Neuronal stem cell (in vitro differentiated cells): Measurements from ENCODE around the gene TUBB1.

Experiments
- DNase-seq: peaks from one replicate; pipeline ENCODE4 v3.0.0-alpha.2; 2013; ENCODE audit warnings: low spot score
- H2AFZ ChIP-seq: one replicate; pipeline ENCODE4 v1.6.1; 2013; ENCODE audit warnings: mild to moderate bottlenecking, low read length, inconsistent platforms
- H2AK5ac ChIP-seq: 2 replicates; pipeline ENCODE4 v1.6.1; 2013; ENCODE audit warnings: low read depth, mild to moderate bottlenecking, inconsistent platforms, low read length, moderate library complexity, mixed read lengths
- H2BK120ac ChIP-seq: 2 replicates; pipeline ENCODE4 v1.6.1; 2013; ENCODE audit warnings: low read depth, mild to moderate bottlenecking, inconsistent platforms, low read length, moderate library complexity, mixed read lengths
- H2BK12ac ChIP-seq: one replicate; pipeline ENCODE4 v1.6.1; 2013; ENCODE audit warnings: low read length, inconsistent platforms
- H2BK15ac ChIP-seq: 2 replicates; pipeline ENCODE4 v1.6.1; 2013; ENCODE audit warnings: mild to moderate bottlenecking, low read length, inconsistent platforms, mixed read lengths
- H2BK5ac ChIP-seq: one replicate; pipeline ENCODE4 v1.6.1; 2013; ENCODE audit warnings: inconsistent platforms, mild to moderate bottlenecking, low read length, moderate library complexity
- H3K14ac ChIP-seq: one replicate; pipeline ENCODE4 v1.6.1; 2013; ENCODE audit warnings: low read length, inconsistent platforms
- H3K18ac ChIP-seq: 2 replicates; pipeline ENCODE4 v1.6.1; 2013; ENCODE audit warnings: low read length, inconsistent platforms
- H3K23ac ChIP-seq: 2 replicates; pipeline ENCODE4 v1.6.1; 2013; ENCODE audit warnings: low read depth, mild to moderate bottlenecking, mixed read lengths, low read length, inconsistent platforms; ENCODE audit not compliant: poor library complexity
- H3K27ac ChIP-seq: replicated peaks from 3 replicates; pipeline ENCODE4 v1.5.1; 2013; ENCODE audit warnings: low read length, inconsistent platforms
- H3K27me3 ChIP-seq, 3 experiments: 2 replicates each; pipeline ENCODE4 v1.6.1; 2013; ENCODE audit warnings: low read length in 3 of 3, mild to moderate bottlenecking in 2 of 3, inconsistent platforms in 1 of 3, low read depth in 1 of 3, mixed read lengths in 1 of 3, moderate library complexity in 1 of 3; ENCODE audit not compliant: control insufficient read depth in 3 of 3, insufficient read depth in 3 of 3
- H3K36me3 ChIP-seq, 2 donors: replicated peaks in 1 of 2; 2 replicates each; pipeline ENCODE4 v1.6.1; 2013; ENCODE audit warnings: low read length in 2 of 2; ENCODE audit not compliant: control insufficient read depth in 2 of 2, insufficient read depth in 2 of 2
- H3K4ac ChIP-seq: 2 replicates; pipeline ENCODE4 v1.6.1; 2013; ENCODE audit warnings: inconsistent platforms, mild to moderate bottlenecking, low read length, moderate library complexity
- H3K4me1 ChIP-seq, 2 donors: 1 replicate in 1 of 2; 2 replicates in 1 of 2; pipeline ENCODE4 v1.6.1; 2013; ENCODE audit warnings: low read length in 2 of 2, low read depth in 1 of 2; ENCODE audit not compliant: control insufficient read depth in 2 of 2, insufficient read depth in 1 of 2
- H3K4me2 ChIP-seq: one replicate; pipeline ENCODE4 v1.6.1; 2013; ENCODE audit warnings: mild to moderate bottlenecking, low read length, inconsistent platforms; ENCODE audit not compliant: insufficient read depth, poor library complexity, severe bottlenecking
- H3K4me3 ChIP-seq, 2 donors: 2 replicates each; pipeline ENCODE4 v1.5.1; 2013; ENCODE audit warnings: low read length in 2 of 2, mild to moderate bottlenecking in 2 of 2, inconsistent platforms in 1 of 2, moderate library complexity in 1 of 2
- H3K79me1 ChIP-seq: one replicate; pipeline ENCODE4 v1.6.1; 2013; ENCODE audit warnings: low read depth, mild to moderate bottlenecking, inconsistent platforms, low read length, moderate library complexity
- H3K9ac ChIP-seq: one replicate; pipeline ENCODE4 v1.6.1; 2013; ENCODE audit warnings: mild to moderate bottlenecking, low read depth, low read length, inconsistent platforms; ENCODE audit not compliant: poor library complexity
- H3K9me3 ChIP-seq, 2 donors: replicated peaks in 1 of 2; 2 replicates each; pipeline versions ENCODE3 to v1.6.1; 2013; ENCODE audit warnings: low read length in 2 of 2, mild to moderate bottlenecking in 2 of 2, inconsistent platforms in 1 of 2, low read depth in 1 of 2, mixed read lengths in 1 of 2, moderate library complexity in 1 of 2; ENCODE audit not compliant: control insufficient read depth in 2 of 2, insufficient read depth in 1 of 2
- H4K8ac ChIP-seq: one replicate; pipeline ENCODE4 v1.6.1; 2013; ENCODE audit warnings: low read depth, mild to moderate bottlenecking, inconsistent platforms, low read length, moderate library complexity
- H4K91ac ChIP-seq: one replicate; pipeline ENCODE4 v1.6.1; 2013; ENCODE audit warnings: low read length, low read depth, mild to moderate bottlenecking, inconsistent platforms; ENCODE audit not compliant: poor library complexity
- WGBS, 2 donors: extraction: QIAGEN DNeasy Blood & Tissue Kit; methylation state at CpG; one replicate each; pipeline ENCODE4 v1.1.7; 2013; ENCODE audit warnings: missing lambda C conversion rate in 2 of 2, mixed read lengths in 1 of 2; ENCODE audit not compliant: insufficient read length in 2 of 2, insufficient replicate concordance in 1 of 2; ENCODE audit errors: extremely low coverage in 2 of 2; 5-methylcytosine and 5-hydroxymethylcytosine counted together

Gene TUBB1

DNA sequence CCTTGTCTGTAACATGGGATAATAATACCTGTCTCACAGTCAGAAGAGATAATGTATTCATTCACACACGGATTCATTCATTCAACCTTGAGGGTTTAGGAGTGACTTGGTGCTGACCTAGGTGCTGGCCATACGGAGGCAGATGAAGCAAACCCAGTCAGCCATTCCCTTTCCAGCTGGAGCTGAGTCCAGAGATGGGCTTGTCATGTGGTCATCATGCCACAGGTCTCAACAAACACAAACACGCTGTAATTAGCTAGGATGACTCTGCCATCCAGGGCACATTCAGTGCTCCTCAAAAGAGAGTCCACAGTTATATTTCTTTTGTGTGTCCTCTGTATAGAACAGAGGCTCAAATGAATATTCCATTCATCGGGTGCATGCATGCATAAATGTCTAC lies 42.9 kb downstream of the TUBB1 start:
- Histone ChIP-seq H3K9ac (no peak overlapping the region), H3K23ac (no peak overlapping the region), H3K79me1 (no peaks in the 10 kb centered on the region), H3K14ac (no peak overlapping the region), H3K36me3 (no peaks in the 10 kb centered on the region), H2BK12ac (no peak overlapping the region), H3K4me3 (no peak overlapping the region), H3K4me2 (no peak overlapping the region), H2AK5ac (no peak overlapping the region), H4K91ac (no peak overlapping the region), H3K4ac (no peak overlapping the region), H3K4me1 (peaks cover 4 to 8% of the 10 kb centered on the region in 2 donors), H2BK5ac (no peak overlapping the region), H3K9me3 (no peaks in the 10 kb centered on the region), H4K8ac (no peak overlapping the region), H3K27ac (no peak overlapping the region), H3K18ac (no peak overlapping the region), H2AFZ (no peak overlapping the region), H2BK120ac (no peak overlapping the region), H2BK15ac (no peak overlapping the region), H3K27me3 (no peaks in the 10 kb centered on the region)
- WGBS, 2 donors: no CpG with 5 or more reads among the region's 4 CpGs
- DNase-seq: no peak

DNA sequence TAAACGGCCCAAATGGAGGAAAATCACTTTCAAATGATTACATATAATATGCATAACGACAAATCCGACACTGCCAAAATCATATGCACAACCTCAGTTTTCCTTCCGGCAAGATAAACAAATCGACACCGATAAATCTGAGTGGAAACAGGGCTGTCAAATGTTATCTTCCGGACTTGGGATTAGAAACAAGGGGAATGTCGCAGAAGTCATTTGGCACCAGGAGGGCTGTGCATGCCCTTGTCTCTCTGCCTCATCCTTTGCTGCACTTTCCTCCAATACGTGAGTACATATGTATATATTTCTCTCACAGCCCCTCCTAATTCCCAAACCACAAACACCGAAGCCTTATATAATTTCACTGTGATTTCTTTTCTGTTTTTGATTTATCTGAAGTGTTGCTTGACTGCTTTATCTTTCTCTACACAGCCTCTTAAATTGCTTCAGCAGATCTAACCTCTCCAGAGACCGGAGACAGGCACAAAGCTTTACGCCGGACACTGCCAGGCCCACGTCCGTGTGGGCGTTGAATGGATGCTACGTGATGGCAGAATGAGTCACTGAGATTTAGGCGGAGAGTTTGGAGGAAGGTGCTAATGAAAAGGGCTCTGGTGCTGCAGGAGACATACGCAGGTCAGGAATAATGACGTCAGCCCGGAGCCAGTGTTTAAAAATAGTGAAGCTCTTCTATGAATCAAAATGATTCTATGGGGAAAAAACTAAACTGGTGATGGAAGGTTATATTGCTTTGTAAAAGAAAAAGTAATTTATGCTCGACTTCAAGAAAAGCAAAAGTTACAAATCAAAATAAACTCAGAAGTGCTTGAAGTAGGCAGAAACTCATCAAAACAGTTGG lies 44.4 kb downstream of the TUBB1 start:
- H4K91ac ChIP-seq: no peak overlapping the region
- peak; percentile 24 for DNase-seq
- H2AK5ac ChIP-seq: no peak overlapping the region
- no peak overlapping the region for H2BK15ac ChIP-seq
- H3K4me3 ChIP-seq: no peak overlapping the region
- no CpG with 5 or more reads among the region's 22 CpGs for WGBS, 2 donors
- no peak overlapping the region for H3K4me2 ChIP-seq
- H3K27me3 ChIP-seq: peaks cover 0 to 3% (median 0%) of the 10 kb centered on the region in 3 experiments
- no peak overlapping the region for H2BK5ac ChIP-seq
- H3K18ac ChIP-seq: no peak overlapping the region
- no peak overlapping the region for H3K4ac ChIP-seq
- no peak overlapping the region for H4K8ac ChIP-seq
- no peak overlapping the region for H3K27ac ChIP-seq
- peak overlapping the region; percentile 65 for H2AFZ ChIP-seq
- no peaks in the 10 kb centered on the region for H3K79me1 ChIP-seq
- no peak overlapping the region for H3K9ac ChIP-seq
- H2BK12ac ChIP-seq: no peak overlapping the region
- H3K9me3 ChIP-seq: no peaks in the 10 kb centered on the region
- H3K4me1 ChIP-seq: peaks cover 4 to 8% of the 10 kb centered on the region in 2 donors
- no peak overlapping the region for H3K23ac ChIP-seq
- no peak overlapping the region for H2BK120ac ChIP-seq
- no peaks in the 10 kb centered on the region for H3K36me3 ChIP-seq
- H3K14ac ChIP-seq: no peak overlapping the region

GRCh38 chr20:59064214-59064722 lies 45.0 kb downstream of the TUBB1 start:
- H3K23ac ChIP-seq: no peak overlapping the region
- H3K36me3 ChIP-seq: no peaks in the 10 kb centered on the region
- H2BK15ac ChIP-seq: no peak overlapping the region
- H3K79me1 ChIP-seq: no peaks in the 10 kb centered on the region
- H2BK12ac ChIP-seq: no peak overlapping the region
- DNase-seq: no peak
- peak overlapping the region; percentile 65 for H2AFZ ChIP-seq
- H3K4ac ChIP-seq: no peak overlapping the region
- H3K4me1 ChIP-seq: peaks cover 4 to 8% of the 10 kb centered on the region in 2 donors
- no peak overlapping the region for H3K18ac ChIP-seq
- no peak overlapping the region for H3K4me3 ChIP-seq
- H3K27me3 ChIP-seq: peaks cover 0 to 7% (median 0%) of the 10 kb centered on the region in 3 experiments
- no peak overlapping the region for H3K9ac ChIP-seq
- H3K27ac ChIP-seq: no peak overlapping the region
- no peak overlapping the region for H2BK5ac ChIP-seq
- no peak overlapping the region for H2AK5ac ChIP-seq
- no peak overlapping the region for H4K91ac ChIP-seq
- WGBS, 2 donors: no CpG with 5 or more reads among the region's 4 CpGs
- H4K8ac ChIP-seq: no peak overlapping the region
- H3K14ac ChIP-seq: no peak overlapping the region
- H3K4me2 ChIP-seq: no peak overlapping the region
- H3K9me3 ChIP-seq: no peaks in the 10 kb centered on the region
- no peak overlapping the region for H2BK120ac ChIP-seq

- Histone ChIP-seq H4K91ac (no peak overlapping the region), H3K36me3 (no peaks in the 10 kb centered on the region), H2AK5ac (no peak overlapping the region), H2BK15ac (no peak overlapping the region), H3K9me3 (no peaks in the 10 kb centered on the region), H3K4ac (no peak overlapping the region), H3K27me3 (peaks cover 0 to 27% (median 0%) of the 10 kb centered on the region in 3 experiments), H2AFZ (no peak overlapping the region), H3K79me1 (no peaks in the 10 kb centered on the region), H2BK120ac (no peak overlapping the region), H3K4me3 (no peak overlapping the region), H3K23ac (no peak overlapping the region), H2BK5ac (no peak overlapping the region), H3K18ac (no peak overlapping the region), H3K4me1 (peaks cover 2 to 5% of the 10 kb centered on the region in 2 donors), H3K9ac (no peak overlapping the region), H4K8ac (no peak overlapping the region), H3K4me2 (no peak overlapping the region), H3K14ac (no peak overlapping the region), H2BK12ac (no peak overlapping the region), H3K27ac (no peak overlapping the region)
- WGBS, 2 donors: no CpG with 5 or more reads among the region's 4 CpGs
- DNase-seq: no peak
Observed at GRCh38 chr20:59068534-59068933, 49.3 kb downstream of the TUBB1 start.
